ENCODE data around the gene TRIM67.
"Not testable (repeated sequence)": the region's sequence is repeated elsewhere in the genome, so short reads cannot be mapped to it uniquely, and the experiment has no call there.

The TRIM67 gene

DNA sequence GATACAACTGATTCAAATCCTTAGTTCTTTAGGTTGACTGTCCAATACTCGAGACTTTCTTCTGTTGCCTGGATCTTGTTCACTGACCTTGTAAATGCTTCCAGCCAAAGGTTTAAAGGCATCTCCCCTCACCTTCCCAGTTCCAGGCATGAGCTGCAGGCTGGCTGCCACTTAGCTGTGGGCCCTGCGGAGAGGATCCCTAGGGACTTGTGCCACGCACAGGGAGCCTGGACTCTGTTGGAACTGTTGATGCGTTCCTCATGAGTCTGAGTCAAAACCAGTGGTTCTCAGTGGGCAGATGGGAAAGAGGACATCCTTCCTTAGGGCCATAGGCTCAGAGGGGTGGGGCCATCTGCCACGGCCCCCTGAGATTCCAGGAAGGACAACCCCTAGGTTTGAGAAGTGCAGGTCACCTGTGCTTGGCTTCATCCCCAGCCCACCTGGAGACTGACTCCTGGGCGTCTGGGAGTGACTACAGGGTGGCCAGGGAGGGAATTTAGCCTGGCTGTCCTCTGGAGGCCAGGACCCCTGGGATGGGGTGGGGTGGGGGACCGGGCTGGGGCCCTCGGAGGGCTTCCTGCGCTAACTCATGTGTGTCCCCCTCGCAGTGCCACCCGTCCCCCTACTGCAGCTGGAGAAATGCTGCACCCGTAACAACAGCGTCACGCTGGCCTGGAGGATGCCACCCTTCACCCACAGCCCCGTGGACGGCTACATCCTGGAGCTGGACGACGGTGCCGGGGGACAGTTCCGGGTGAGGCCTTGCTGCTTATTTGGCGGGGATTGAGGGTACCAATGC, 41.6 kb downstream of the TRIM67 start:
- DNase-seq (ENCODE audit: low read depth), result no peak

DNA sequence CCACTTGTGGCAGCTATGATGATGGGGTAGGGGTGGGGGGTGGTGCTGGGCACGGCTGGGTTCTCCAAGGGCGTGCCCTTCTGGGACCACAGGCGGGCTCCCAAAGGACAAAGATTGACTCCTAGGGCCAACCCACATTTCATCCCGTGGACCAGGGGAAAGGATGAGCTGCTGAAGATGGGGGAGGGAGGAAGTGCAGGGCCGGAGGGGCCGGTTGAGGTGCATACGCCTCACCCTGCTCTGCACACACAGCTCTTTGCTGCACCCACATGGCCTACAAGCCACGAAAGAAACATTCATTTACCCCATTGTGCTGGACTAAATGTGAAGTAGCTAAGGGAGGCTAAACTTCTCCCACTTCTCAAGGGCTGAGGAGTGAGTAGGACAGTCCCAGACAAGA, 45.0 kb downstream of the TRIM67 start:
- no peak for DNase-seq (ENCODE audit: low read depth)

DNA sequence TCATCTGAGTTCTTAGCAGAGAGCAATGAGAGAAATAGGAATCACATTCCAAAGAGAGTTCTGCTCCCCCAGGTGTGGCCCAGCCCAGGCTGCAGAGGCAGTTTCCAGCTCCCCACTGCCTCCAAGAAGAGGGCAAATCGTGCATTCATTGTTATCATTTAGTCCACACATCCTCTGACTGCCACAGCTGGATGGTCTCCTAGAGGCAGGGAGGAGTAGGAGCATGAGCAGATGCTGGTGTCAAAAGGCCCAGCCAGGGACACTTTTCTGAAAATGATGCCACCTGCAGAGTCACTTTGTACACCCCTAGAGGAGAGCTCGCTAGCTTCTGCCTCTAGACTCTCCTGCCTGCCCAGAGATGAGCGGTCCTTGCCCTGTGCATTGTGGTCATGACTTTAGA, 45.6 kb downstream of the TRIM67 start:
- DNase-seq (ENCODE audit: low read depth), result no peak

DNA sequence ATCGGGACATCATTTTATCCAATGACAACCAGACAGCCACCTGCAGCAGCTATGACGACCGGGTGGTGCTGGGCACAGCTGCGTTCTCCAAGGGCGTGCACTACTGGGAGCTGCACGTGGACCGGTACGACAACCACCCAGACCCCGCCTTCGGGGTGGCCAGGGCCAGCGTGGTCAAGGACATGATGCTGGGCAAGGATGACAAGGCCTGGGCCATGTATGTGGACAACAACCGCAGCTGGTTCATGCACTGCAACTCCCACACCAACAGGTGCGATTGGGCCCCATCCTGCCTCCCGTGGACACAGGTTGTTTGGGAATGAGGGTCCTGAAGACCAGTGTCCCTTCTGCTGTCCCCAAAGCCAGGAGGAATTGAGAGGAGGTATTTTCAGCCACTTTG, 47.1 kb downstream of the TRIM67 start:
- DNase-seq (ENCODE audit: low read depth), result no peak

DNA sequence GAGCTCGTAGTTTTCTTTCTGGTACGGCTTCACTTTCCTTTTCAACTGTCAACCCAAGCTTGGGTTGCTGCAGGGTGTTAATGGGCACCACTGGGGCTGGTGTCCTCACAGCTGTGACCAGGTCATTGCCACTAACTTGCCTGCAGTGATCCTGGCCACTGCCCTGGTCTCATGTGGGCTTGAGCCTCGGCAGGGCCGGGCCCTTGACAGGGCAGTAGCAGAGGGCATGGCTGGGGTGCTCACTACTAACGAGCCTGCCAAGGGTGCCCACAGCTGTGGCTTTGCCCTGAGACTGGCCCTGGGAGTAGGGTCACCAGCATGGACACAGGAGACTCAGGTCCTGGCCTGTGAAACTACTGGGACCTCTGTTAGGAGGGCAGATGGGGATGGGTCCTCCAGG, 47.7 kb downstream of the TRIM67 start:
- DNase-seq (ENCODE audit: low read depth), result no peak

DNA sequence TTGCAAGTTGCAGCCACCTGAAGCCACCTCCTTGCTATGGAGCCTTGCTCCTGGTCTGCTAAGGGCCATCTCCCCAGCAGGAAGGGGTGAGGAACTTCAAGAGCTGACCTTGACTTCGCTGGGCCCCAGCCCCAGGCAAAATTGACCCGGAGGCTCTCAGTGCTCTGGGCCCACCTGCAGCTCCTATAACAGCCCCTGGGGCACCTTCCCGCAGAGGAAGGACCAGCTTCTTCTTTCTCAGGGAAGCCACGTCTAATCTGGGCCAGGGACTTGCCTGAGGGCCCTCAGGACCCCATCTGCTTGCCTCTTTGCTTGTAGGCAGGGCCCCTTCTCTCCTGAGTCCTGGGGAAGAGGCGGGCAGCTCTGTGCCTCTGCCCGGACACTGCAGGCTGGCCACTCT, 48.3 kb downstream of the TRIM67 start:
- no peak for DNase-seq (ENCODE audit: low read depth)

DNA sequence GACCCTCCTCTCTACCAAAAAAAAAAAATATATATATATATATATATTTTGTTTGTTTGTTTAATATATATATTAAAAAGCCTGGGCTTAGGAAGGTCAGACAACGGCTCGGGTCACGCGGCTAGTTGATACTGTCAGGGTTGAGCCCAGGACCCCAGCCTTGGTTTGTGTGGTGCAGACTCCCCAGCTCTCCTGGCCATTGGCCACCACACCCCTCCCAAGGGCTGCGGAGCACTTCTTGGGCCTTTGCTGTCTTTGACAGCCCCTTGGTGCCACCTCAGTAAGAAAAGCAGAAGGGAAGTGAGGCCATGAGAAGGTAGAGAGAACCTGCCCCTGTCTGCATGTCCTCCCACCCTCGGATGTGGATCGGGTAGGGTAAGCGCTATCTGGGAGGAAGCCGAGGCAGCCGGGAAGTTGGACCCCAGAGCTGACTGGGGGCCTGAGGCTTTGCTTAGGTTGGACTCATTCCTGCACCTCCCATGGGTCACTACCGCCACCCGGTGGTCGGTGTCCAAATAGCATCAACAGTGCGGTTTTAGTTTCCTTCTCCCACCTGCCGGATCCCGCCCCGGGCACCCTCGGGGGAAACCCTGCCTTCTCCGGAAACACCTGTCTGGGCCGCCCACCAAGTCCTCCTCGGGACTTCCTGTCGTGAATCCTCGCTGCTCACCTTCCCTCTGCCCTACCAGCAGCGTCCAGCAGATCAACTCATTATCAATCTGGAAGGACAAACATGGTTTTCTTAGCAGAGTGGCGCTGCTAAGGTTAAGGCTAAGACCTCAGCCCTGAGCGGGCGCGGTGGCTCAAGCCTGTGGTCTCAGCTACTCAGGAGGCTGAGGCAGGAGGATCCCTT, 49.4 kb downstream of the TRIM67 start:
- DNase-seq (ENCODE audit: low read depth), result peak; percentile 65

DNA sequence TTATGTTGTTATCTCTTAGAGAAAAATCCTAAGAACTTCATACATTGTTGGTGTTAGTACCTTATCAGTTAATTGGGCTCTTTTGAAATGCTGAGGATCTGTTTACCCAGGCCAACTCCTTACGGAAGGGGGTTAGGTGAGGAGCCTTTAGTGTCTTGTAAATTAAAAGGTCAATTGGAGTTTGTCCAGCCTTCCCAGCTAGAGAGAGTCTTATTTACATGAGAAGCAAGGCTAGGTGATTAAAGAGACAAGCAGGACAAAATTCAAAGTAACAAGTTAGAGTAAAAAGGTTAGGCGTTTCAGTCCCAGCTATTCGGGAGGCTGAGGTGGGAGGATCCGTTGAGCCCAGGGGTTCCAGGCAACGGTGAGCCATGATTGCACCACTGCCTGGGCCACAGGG, 50.4 kb downstream of the TRIM67 start:
- DNase-seq (ENCODE audit: low read depth), result not testable (repeated sequence)

DNA sequence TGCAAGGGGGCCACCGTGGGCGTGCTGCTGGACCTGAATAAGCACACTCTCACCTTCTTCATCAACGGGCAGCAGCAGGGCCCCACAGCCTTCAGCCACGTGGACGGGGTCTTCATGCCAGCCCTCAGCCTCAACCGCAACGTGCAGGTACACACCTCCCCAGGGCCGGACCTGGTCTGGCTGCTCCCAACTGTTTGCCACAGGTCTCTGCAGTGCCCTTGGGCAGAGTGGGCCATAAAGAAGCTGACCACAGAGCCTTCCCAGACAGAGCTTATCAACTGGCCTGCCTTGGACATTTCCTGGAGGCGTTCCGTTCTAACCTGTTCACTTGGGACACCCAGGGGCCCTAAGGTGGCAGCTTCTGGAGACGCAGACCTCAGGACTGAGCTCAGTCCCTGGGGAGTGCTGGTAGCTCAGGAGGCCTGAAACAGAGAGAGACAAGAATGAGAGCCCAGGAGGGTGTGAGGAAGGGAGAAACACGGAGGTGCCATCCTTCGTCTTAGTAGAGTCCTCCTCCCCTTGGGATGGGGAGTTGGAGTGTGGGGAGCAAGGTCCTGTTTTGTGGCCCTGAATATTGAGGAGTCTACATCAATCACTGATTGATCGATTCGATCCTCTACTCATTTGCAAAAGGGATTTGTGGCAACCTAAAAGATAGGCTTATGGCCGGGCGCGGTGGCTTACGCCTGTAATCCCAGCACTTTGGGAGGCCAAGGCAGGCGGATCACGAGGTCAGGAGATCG, 52.1 kb downstream of the TRIM67 start:
- no peak for DNase-seq (ENCODE audit: low read depth)

DNA sequence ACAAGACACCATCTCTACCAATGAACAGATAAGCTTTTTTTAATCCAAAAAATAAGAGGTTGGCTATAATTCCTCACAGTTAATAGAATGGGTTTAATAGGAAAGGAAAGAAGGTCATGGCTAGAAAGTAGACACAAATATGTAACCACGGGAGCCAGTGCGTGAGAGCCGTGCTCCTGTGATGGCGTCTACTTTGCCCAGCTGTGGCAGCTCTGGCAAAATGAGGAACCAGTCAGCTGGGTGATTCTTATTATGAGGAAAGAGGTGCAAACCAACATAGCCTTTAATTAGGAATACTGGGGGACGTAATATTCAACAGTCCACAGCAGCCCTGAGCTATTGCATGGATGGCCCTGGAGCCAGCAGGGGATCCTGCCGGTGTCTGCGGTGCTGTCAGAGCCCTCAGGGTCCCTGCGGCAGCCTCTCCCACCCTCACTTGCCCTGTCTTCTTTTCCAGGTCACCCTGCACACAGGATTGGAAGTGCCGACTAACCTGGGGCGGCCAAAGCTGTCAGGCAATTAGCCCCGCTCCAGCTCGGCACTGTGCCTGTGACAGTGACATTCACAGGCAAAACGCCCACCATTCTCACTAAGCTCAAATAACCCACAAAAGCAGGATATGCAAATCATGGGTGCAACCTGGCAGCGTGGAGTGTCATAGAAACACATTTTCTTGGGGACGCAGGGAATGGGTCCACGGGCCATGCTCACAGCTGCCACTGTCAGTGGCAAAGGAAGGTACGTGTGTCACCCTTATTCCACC, 53.2 kb downstream of the TRIM67 start:
- no peak for DNase-seq (ENCODE audit: low read depth)

DNA sequence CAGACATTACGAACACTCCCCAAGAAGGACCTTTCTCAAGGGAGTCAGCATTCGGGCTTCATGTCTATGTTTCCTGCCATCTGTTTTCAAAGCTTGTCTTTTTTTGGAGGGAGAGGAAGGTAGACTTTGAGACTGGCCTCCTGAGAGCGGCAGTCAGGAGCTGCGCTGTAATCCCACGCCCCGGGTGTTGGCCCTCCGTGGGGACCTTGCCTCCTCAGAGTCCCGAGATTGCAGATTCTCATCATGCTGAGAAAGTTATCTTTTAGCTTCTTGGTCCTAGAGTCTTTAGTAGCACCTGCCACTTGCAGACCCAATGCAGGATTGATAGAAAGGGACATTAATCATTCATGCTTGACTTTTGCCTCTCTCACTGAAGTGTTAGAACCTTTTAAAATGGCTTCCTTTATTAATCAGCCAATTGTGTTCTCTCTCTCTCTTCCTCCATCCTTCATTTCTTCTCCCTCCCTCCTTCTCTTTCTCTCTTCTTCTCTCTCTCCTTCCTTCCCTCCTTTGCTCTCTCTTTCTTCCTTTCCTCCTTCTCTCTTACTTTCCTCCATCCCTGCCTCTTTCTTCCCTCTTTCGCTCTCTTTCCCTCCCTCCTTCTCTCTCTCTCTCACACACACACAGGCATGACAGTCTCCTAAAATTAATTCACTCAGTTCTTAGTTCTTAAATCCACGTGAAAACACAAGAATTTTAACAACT, 54.0 kb downstream of the TRIM67 start:
- DNase-seq (ENCODE audit: low read depth), result no peak

DNA sequence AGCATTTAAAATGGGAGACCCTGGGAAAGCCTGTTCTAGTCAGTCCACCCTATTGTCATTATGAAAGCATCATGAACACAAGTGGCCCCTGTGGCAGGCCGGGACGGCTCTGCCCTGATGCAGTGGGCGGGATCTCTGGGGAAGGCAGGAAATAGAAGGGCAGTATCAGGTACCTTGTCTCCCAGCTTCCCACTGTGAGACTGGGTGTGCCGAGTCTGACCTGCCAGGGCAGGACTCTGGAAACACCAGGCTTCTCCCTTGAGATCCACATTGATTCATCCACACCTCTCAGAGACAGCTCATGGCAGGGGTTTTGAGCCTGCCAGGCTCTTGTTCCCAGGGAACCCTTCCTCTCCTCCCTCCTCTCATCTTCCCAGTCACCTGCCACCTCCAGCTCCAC, 54.6 kb downstream of the TRIM67 start:
- no peak for DNase-seq (ENCODE audit: low read depth)

DNA sequence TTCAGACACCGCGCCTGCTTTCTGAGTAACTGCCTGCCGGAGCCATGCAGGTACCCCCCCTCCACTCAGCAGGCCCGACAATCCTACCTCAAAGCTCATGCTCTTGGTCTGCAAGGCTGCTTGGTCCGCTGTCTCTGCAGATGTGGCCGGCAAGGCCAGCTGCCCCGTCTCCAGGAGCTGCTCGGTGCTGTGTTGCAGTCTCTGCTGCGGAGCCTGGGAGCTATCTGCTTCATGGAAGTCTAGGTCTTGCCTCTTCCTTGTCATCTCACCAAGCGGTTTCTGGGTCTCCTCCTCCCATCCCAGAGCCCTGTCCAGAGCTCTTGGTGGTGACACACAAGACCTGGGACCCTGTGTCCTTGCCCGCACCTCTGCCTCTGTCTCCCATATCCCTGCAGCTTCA, 55.2 kb downstream of the TRIM67 start:
- no peak for DNase-seq (ENCODE audit: low read depth)

DNA sequence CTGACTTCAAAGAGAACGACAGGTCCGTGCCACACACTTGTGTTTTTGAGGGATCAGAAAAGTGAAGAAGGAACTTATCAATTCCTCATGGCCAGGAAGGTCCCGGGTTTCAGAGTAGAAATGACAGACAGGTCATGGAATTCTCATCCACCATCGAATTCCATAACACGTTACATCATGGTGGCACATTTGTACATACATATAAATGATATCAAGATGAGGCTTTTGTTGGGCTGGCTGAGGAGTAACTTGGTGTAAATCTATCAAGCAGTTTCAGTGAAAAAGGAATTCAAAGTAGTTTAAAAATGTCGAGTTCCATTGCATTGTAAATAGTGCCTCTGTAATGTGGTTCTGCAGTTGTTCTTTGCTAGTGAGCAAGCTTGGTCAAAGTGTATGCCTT, 56.2 kb downstream of the TRIM67 start:
- no peak for DNase-seq (ENCODE audit: low read depth)

DNA sequence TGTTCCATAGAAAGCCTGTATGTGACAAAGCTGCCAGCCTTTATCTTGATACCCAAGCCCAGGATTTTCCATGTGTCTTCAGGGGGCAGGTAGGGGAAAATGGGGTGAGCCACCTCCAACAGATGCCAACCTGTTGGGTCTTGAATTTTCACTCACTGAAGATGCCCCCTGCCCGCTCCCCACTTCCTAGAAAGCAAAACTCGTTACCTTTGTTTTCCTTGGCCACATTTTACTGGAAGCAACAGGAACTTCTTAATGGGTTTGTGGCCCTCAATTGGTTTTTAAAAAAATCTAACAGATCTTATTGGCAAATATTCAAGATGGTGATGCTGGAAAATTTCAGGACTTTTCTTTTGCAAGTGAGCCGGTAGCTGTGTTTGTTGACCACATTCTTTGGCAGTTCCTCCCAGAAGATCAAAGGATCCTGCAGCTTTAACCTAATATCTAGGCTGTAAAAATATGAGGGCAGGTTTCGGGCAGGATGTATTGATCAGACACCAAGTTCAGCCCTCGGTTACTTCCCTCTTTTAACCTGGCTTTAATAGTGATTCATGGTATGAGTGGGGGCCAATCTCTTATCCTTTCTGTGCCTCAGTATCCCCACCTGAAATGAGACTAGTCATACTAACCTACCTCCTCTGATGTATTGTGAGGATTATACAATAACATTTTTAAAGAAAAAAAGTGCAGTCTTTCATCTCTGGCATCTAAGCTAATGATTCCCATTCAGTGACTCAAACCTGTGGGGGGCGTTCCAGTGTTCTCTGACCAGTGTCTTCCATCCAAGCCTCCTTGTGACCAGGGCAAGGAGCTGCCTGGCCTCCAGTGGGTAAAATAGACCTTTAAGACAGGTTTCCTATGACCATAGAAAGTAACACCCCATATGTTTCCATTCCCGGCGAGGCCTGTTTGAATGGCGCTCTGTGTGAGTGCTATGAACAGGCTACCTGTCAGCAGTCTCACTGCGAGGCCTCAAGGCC, 57.9 kb downstream of the TRIM67 start:
- DNase-seq (ENCODE audit: low read depth), result no peak

DNA sequence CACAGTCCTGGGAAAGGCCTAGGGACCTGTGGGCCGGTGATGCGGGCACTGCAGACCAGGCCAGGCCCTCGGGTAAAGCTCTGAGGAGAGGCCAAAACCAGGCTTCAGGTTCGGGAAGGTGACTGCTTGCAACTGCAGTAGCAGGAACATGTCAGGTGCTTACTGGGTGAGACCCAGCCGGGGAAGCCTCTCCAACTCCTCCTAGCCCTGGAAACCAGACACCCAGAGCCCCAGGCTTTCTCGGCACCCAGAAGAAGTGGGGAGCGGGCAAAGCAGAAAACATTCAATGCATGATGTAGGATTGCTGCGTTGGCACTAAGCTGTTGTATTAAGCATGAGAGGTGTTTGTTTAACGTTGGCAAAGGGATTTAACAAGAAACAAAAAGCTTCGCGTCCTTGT, 58.9 kb downstream of the TRIM67 start:
- no peak for DNase-seq (ENCODE audit: low read depth)

DNA sequence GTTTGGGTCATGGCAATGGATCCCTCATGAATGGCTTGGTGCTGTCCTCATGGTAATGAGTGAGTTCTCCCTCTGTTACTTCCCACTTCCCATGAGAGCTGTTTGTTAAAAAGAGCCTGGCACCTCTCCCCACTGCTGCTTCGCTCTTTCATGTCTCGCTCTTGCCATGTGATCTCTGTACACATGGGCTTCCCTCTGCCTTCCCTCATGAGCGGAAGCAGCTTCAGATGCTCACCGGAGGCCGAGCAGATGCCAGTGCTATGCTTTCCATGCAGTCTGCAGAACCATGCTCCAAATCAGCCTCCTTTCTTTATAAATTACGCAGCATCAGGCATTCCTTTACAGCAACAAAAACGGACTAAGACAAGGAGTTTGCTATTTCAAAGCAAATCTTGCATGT, 64.3 kb downstream of the TRIM67 start:
- no peak for DNase-seq (ENCODE audit: low read depth)

DNA sequence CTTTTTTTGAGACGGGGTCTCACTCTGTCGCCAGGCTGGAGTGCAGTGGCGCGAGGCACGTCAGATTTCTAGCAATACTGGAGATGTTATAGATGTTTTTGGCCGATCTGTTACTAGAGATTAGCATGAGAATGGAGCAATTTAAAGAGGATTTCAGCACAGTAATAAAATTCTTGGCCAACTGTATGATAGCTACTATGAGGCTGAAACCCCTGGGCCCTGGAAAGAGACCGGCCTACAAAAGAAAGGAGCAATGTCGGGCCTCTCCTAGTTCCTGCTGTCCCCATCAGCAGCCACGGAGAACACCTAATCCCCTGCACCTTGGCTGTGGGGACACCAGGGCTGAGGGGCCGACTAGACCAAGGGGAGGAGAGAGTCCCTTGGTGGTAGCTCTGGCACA, 69.7 kb downstream of the TRIM67 start:
- no peak for DNase-seq (ENCODE audit: low read depth)

DNA sequence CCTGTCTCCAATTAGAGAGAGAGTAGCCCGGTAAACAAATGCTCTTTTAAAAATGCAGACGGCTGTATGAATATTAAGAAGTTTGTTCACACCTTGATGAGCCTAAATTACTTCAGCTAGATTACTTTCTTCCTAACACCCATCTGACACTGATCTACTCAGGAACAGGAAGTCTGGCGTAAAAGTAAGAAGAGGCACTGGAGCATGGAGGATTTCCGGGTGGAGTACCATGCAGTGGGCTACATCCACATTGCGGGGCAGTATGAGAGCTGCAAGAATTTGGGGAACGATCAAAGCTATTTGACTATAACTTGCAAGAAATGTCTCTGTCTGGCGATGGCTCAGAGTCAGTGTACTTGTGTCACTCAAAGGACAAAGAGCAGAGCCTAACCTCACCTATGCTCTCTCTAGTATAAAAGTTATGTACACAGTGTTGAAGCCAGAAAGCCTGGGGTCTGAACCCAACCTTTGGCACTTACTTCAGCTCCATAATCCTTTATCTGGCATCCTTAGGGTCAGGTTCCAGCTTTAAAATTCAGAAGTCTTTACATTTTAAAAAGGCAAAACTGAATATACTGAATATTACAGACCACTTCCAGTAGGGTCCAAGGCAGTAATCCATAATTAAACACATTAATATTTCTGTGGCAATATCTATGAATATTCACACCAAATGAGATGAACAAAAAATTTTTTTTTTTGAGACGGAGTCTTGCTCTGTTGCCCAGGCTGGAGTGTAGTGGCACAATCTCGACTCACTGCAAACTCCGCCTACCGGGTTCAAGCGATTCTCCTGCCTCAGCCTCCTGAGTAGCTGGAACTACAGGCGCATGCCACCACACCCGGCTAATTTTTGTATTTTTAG, 71.2 kb downstream of the TRIM67 start:
- no peak for DNase-seq (ENCODE audit: low read depth)
